ENCODE data around the gene LRRC32.

DNA sequence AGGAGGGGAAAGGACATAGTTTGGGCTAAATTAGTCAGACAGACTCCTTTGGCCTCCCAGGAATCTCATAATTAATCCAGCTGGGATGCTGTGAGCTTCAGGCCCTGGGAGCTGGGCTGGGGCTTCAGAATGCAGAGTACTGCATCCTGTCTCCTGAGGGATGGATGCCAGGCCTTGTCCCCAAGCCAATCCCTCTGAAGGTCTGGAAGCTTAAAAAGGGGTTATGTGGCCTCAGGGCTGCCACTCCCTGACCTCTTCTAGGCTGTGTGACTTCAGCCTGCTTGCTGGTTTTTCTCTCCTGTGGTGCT, 6.9 kb upstream of the LRRC32 start:
- TF ChIP-seq CTCF (IDR thresholded peaks at IDR 0.05): no peak
- no peak for TF ChIP-seq POLR2A (IDR thresholded peaks at IDR 0.05)
